OCI-LY1 (cell line): ENCODE results near the gene MTX1.

Experiments
- H2AFZ ChIP-seq: fragments of 200-600 bp; sonication (generic), shearing (Covaris generic); 2 replicates; pipeline ENCODE4 v1.6.0; 2014; ENCODE audit warnings: antibody characterized with exemption, mild to moderate bottlenecking, low read length
- H3F3A ChIP-seq: fragments of 200-600 bp; sonication (generic), shearing (Covaris generic); 2 replicates; pipeline ENCODE4 v1.6.0; 2014; ENCODE audit warnings: mild to moderate bottlenecking, antibody characterized with exemption, low read length, moderate library complexity; ENCODE audit not compliant: insufficient read depth
- H3K27ac ChIP-seq: fragments of 200-600 bp; sonication (generic); 2 replicates; pipeline ENCODE4 v1.5.1; 2014; ENCODE audit warnings: low read length, mixed run types, mild to moderate bottlenecking, low read depth; ENCODE audit not compliant: poor library complexity, severe bottlenecking
- H3K27me3 ChIP-seq: fragments of 200-600 bp; sonication (generic); 2 replicates; pipeline ENCODE4 v1.6.0; 2014; ENCODE audit warnings: antibody characterized with exemption, mild to moderate bottlenecking, low read length, moderate library complexity; ENCODE audit not compliant: insufficient read depth
- H3K36me3 ChIP-seq: fragments of 200-600 bp; sonication (generic); 2 replicates; pipeline ENCODE4 v1.6.1; 2014; ENCODE audit warnings: mild to moderate bottlenecking, antibody characterized with exemption, low read length, moderate library complexity, mixed read lengths; ENCODE audit not compliant: insufficient read depth
- H3K4me1 ChIP-seq: fragments of 200-600 bp; sonication (generic); 2 replicates; pipeline ENCODE4 v1.5.1; 2014; ENCODE audit warnings: mild to moderate bottlenecking, low read length, moderate library complexity; ENCODE audit not compliant: insufficient read depth, severe bottlenecking
- H3K4me2 ChIP-seq: fragments of 200-600 bp; sonication (generic), shearing (Covaris generic); 2 replicates; pipeline ENCODE4 v1.6.1; 2014; ENCODE audit warnings: low read length
- H3K4me3 ChIP-seq: fragments of 200-600 bp; sonication (generic); 2 replicates; pipeline ENCODE4 v1.5.1; 2014; ENCODE audit warnings: low read length, low read depth, mild to moderate bottlenecking, mixed read lengths; ENCODE audit not compliant: poor library complexity, severe bottlenecking
- H3K79me2 ChIP-seq: fragments of 200-600 bp; shearing (Covaris generic); 2 replicates; pipeline ENCODE4 v1.6.1; 2016; ENCODE audit warnings: mixed run types, low read length, mixed read lengths; ENCODE audit not compliant: insufficient read depth
- H3K9ac ChIP-seq: fragments of 200-600 bp; sonication (generic), shearing (Covaris generic); 2 replicates; pipeline ENCODE4 v1.6.1; 2014; ENCODE audit warnings: mild to moderate bottlenecking, low read length, mixed read lengths
- H3K9me2 ChIP-seq: fragments of 200-600 bp; sonication (generic), shearing (Covaris generic); 2 replicates; pipeline ENCODE4 v1.6.1; 2014; ENCODE audit warnings: low read depth, mild to moderate bottlenecking, low read length, mixed read lengths
- H3K9me3 ChIP-seq: fragments of 200-600 bp; shearing (Covaris generic); 2 replicates; pipeline ENCODE4 v1.6.1; 2014; ENCODE audit warnings: low read length, mixed read lengths
- H4K20me1 ChIP-seq: fragments of 200-600 bp; sonication (generic), shearing (Covaris generic); 2 replicates; pipeline ENCODE4 v1.6.0; 2016; ENCODE audit warnings: mild to moderate bottlenecking, low read length; ENCODE audit not compliant: insufficient read depth
- CTCF ChIP-seq: fragments of 200-600 bp; sonication (generic), shearing (Covaris generic); IDR thresholded peaks from 2 replicates; pipeline ENCODE4 v1.5.1; 2017; ENCODE audit warnings: mild to moderate bottlenecking, antibody characterized with exemption, low read length, moderate library complexity, mixed read lengths
- EZH2 ChIP-seq: fragments of 200-600 bp; sonication (generic), shearing (Covaris generic); IDR thresholded peaks from 2 replicates; pipeline ENCODE4 v1.8.0; 2017; ENCODE audit warnings: borderline replicate concordance, mixed run types, mild to moderate bottlenecking, antibody characterized with exemption, low read length, moderate library complexity, mixed read lengths

Gene MTX1

DNA sequence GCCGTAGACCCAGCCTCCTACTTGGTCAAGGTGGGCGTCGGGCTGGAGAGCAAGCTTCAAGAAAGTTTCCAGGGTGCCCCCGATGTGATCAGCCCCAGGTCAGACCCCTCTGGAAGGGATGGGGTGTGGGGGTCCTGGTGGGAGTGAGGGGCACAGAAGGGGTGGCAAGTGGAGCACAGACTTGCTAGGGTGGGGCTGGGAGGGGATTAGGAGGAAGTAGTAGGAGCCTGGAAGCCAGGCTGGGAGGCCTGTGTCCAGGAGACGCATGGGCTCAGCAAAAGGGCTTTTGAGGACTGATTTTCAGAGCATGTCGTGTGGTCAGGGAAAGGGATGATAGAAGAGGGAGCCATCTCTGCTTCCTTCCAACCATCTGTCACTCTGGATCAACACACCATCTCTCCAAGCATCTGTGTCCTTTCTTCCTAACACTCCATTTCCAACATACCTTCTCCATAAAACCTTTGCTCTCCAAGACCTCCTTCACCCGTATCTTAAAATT, 26.4 kb upstream of the MTX1 start:
- no peak overlapping the region for H3K4me3 ChIP-seq
- TF ChIP-seq CTCF (no peak), EZH2 (no peak)
- no peaks in the 10 kb centered on the region for H3K9me3 ChIP-seq
- no peaks in the 10 kb centered on the region for H3F3A ChIP-seq
- no peaks in the 10 kb centered on the region for H4K20me1 ChIP-seq
- peaks cover 13% of the 10 kb centered on the region for H3K36me3 ChIP-seq
- H3K27me3 ChIP-seq = no peaks in the 10 kb centered on the region; the same call in 1 of the 2 replicates
- no peak overlapping the region for H3K27ac ChIP-seq
- no peak overlapping the region for H3K9ac ChIP-seq
- no peak overlapping the region for H3K4me2 ChIP-seq
- no peaks in the 10 kb centered on the region for H3K9me2 ChIP-seq
- H3K79me2 ChIP-seq = no peaks in the 10 kb centered on the region
- H3K4me1 ChIP-seq = peaks cover 17% of the 10 kb centered on the region
- H2AFZ ChIP-seq = no peak overlapping the region

DNA sequence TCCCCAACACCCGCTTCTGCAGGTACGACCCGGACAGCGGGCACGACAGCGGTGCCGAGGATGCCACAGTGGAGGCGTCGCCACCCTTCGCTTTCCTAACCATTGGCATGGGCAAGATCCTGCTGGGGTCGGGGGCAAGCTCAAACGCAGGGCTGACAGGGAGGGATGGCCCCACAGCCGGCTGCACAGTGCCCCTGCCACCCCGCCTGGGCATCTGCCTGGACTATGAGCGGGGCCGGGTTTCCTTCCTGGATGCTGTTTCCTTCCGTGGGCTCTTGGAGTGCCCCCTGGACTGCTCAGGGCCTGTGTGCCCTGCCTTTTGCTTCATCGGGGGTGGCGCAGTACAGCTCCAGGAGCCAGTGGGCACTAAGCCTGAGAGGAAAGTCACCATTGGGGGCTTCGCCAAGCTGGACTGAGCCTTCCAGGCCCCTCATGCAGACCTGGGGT, 24.7 kb upstream of the MTX1 start:
- H3K4me1 ChIP-seq = peaks cover 17% of the 10 kb centered on the region
- H3K27me3 ChIP-seq = no peaks in the 10 kb centered on the region; the same call in 1 of the 2 replicates
- H4K20me1 ChIP-seq = no peaks in the 10 kb centered on the region
- no peak for TF ChIP-seq EZH2
- no peak for TF ChIP-seq CTCF
- no peaks in the 10 kb centered on the region for H3K9me2 ChIP-seq
- no peak overlapping the region for H3K27ac ChIP-seq
- no peaks in the 10 kb centered on the region for H3F3A ChIP-seq
- H3K4me2 ChIP-seq = no peak overlapping the region
- no peaks in the 10 kb centered on the region for H3K79me2 ChIP-seq
- no peak overlapping the region for H2AFZ ChIP-seq
- no peak overlapping the region for H3K4me3 ChIP-seq
- H3K9me3 ChIP-seq = no peaks in the 10 kb centered on the region
- H3K9ac ChIP-seq = no peak overlapping the region
- H3K36me3 ChIP-seq = peaks cover 8% of the 10 kb centered on the region

- TF ChIP-seq CTCF (no peak), EZH2 (no peak)
Observed at GRCh38 chr1:155184351-155184811, 24.1 kb upstream of the MTX1 start.

More at GRCh38 chr1:155184351-155184811, 24.1 kb upstream of the MTX1 start:
- no peak overlapping the region for H3K27ac ChIP-seq
- H3K4me2 ChIP-seq = peak overlapping the region; percentile 9; the same call in 1 of the 2 replicates
- no peak overlapping the region for H2AFZ ChIP-seq
- no peaks in the 10 kb centered on the region; the same call in 1 of the 2 replicates for H3K27me3 ChIP-seq
- no peaks in the 10 kb centered on the region for H3K79me2 ChIP-seq
- H3F3A ChIP-seq = no peaks in the 10 kb centered on the region
- H3K36me3 ChIP-seq = peaks cover 7% of the 10 kb centered on the region
- H3K9ac ChIP-seq = no peak overlapping the region; the same call in 1 of the 2 replicates
- peaks cover 17% of the 10 kb centered on the region for H3K4me1 ChIP-seq
- H4K20me1 ChIP-seq = no peaks in the 10 kb centered on the region
- H3K9me2 ChIP-seq = no peaks in the 10 kb centered on the region
- no peaks in the 10 kb centered on the region for H3K9me3 ChIP-seq
- no peak overlapping the region for H3K4me3 ChIP-seq
